Suprapubic skin (tissue), 4 donors: Measurements from ENCODE around the gene PLAAT5.

Experiments
- EP300 ChIP-seq: sonication (generic); formaldehyde crosslinking; IDR thresholded peaks from one replicate; pipeline ENCODE4 v1.6.1; 2017; ENCODE audit warnings: antibody characterized with exemption
- POLR2A ChIP-seq, 2 donors: fragments of 450-650 bp; IDR thresholded peaks; one replicate each; pipeline ENCODE4 v1.6.1; 2017; ENCODE audit warnings: antibody characterized with exemption in 2 of 2, mild to moderate bottlenecking in 2 of 2, moderate library complexity in 2 of 2
- POLR2AphosphoS5 ChIP-seq, 3 donors: sonication (generic); formaldehyde crosslinking; IDR thresholded peaks; one replicate each; pipeline ENCODE4 v1.6.1; 2017; ENCODE audit warnings: antibody characterized with exemption in 3 of 3
- TF ChIP-seq, protein P1 (sequence below), 2 donors: fragments of 200-600 bp in 1 of 2; fragments of 450-650 bp in 1 of 2; sonication (generic) in 1 of 2; IDR thresholded peaks; one replicate each; pipeline ENCODE4 v1.5.1; 2016 to 2019; ENCODE audit warnings: antibody characterized with exemption in 2 of 2, mild to moderate bottlenecking in 1 of 2, moderate library complexity in 1 of 2

DNA sequence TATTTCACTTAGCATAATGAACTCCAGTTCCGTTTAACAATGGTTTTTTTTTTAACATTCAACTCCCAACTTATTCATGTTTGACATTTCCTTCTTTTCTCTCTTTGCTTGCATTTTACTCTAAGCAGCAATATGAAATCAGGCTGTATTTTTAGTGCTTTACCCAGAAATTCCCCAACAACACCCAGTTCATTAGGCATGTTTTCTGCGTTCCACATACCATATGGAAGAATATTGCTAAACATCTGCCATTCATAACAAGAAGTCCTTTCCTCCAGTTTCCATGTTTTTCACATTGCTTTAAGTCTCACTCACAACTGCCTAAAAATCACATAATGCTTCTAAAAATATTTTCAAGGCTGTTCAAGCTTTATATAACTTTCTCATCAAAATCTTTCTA, 45.8 kb downstream of the PLAAT5 start:
- no peak for TF ChIP-seq POLR2AphosphoS5 (IDR thresholded peaks at IDR 0.05)
- no peak for TF ChIP-seq EP300
- TF ChIP-seq, protein P1, sequence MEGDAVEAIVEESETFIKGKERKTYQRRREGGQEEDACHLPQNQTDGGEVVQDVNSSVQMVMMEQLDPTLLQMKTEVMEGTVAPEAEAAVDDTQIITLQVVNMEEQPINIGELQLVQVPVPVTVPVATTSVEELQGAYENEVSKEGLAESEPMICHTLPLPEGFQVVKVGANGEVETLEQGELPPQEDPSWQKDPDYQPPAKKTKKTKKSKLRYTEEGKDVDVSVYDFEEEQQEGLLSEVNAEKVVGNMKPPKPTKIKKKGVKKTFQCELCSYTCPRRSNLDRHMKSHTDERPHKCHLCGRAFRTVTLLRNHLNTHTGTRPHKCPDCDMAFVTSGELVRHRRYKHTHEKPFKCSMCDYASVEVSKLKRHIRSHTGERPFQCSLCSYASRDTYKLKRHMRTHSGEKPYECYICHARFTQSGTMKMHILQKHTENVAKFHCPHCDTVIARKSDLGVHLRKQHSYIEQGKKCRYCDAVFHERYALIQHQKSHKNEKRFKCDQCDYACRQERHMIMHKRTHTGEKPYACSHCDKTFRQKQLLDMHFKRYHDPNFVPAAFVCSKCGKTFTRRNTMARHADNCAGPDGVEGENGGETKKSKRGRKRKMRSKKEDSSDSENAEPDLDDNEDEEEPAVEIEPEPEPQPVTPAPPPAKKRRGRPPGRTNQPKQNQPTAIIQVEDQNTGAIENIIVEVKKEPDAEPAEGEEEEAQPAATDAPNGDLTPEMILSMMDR (IDR thresholded peaks at IDR 0.05), result no peak
- TF ChIP-seq POLR2A (IDR thresholded peaks at IDR 0.05), result no peak
